ENCODE measurements around the gene KIRREL3. TPM values are rescaled to one million over a fixed set of nuclear protein-coding genes. Genes with fewer than 3 reads are reported as not detected.

The KIRREL3 gene
- total RNA-seq, 1 donor from 2014 or later = not detected

DNA sequence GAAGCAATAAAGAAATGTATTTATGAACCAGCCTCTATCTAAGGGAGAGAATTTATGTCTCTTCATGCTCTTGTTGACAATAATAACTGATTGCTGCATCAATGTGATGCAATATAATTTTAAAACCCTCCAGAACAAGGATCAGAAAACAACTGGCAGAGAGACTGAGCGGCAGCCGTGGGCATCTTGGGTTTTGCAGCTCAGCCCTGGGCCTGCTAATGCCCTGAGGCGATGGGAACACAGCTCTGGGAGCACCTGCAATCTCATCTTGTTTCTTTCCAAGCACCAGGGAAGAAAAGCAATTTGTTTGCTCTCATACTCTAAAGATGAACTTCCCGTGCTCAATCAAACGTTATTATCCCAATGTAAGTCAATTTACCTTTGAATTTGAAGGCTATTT is 399.4 kb downstream of the KIRREL3 start:
- Histone ChIP-seq H3K27ac (no peak overlapping the region), H3K27me3 (peaks cover 17% of the 10 kb centered on the region), H3K36me3 (no peaks in the 10 kb centered on the region), H3K4me3 (no peak overlapping the region), H3K4me1 (no peaks in the 10 kb centered on the region), H3K9me3 (no peaks in the 10 kb centered on the region)
- TF ChIP-seq, protein P1, sequence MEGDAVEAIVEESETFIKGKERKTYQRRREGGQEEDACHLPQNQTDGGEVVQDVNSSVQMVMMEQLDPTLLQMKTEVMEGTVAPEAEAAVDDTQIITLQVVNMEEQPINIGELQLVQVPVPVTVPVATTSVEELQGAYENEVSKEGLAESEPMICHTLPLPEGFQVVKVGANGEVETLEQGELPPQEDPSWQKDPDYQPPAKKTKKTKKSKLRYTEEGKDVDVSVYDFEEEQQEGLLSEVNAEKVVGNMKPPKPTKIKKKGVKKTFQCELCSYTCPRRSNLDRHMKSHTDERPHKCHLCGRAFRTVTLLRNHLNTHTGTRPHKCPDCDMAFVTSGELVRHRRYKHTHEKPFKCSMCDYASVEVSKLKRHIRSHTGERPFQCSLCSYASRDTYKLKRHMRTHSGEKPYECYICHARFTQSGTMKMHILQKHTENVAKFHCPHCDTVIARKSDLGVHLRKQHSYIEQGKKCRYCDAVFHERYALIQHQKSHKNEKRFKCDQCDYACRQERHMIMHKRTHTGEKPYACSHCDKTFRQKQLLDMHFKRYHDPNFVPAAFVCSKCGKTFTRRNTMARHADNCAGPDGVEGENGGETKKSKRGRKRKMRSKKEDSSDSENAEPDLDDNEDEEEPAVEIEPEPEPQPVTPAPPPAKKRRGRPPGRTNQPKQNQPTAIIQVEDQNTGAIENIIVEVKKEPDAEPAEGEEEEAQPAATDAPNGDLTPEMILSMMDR (IDR thresholded peaks at IDR 0.05) = no peak
- ATAC-seq (no peak), DNase-seq (no peak)
- intact Hi-C loops (cut with DNase I) = no loop called here

- no peaks in the 10 kb centered on the region for H3K4me1 ChIP-seq
- H3K36me3 ChIP-seq = no peaks in the 10 kb centered on the region
- intact Hi-C loops (cut with DNase I) = no loop called here
- H3K9me3 ChIP-seq = no peaks in the 10 kb centered on the region
- no peak for DNase-seq
- H3K27ac ChIP-seq = no peak overlapping the region
- no peak overlapping the region for H3K4me3 ChIP-seq
- ATAC-seq = no peak
- TF ChIP-seq, protein P1 (IDR thresholded peaks at IDR 0.05) = no peak
- H3K27me3 ChIP-seq = peaks cover 11% of the 10 kb centered on the region
Observed at GRCh38 chr11:126599217-126599897, 401.2 kb downstream of the KIRREL3 start.

GRCh38 chr11:126598344-126599216 is 402.0 kb downstream of the KIRREL3 start:
- intact Hi-C loops (cut with DNase I) = no loop called here
- Histone ChIP-seq H3K4me1 (no peaks in the 10 kb centered on the region), H3K9me3 (no peaks in the 10 kb centered on the region), H3K27ac (no peak overlapping the region), H3K27me3 (peaks cover 9% of the 10 kb centered on the region), H3K36me3 (no peaks in the 10 kb centered on the region), H3K4me3 (no peak overlapping the region)
- ATAC-seq = no peak
- TF ChIP-seq, protein P1 (IDR thresholded peaks at IDR 0.05) = no peak
- DNase-seq = no peak

GRCh38 chr11:126597041-126597440 is 403.5 kb downstream of the KIRREL3 start:
- Histone ChIP-seq H3K4me3 (no peak overlapping the region), H3K4me1 (no peaks in the 10 kb centered on the region), H3K27ac (no peak overlapping the region), H3K9me3 (no peaks in the 10 kb centered on the region), H3K36me3 (no peaks in the 10 kb centered on the region), H3K27me3 (peaks cover 5% of the 10 kb centered on the region)
- TF ChIP-seq, protein P1 (IDR thresholded peaks at IDR 0.05) = no peak
- DNase-seq = no peak
- ATAC-seq = no peak
- intact Hi-C loops (cut with DNase I) = no loop called here

DNA sequence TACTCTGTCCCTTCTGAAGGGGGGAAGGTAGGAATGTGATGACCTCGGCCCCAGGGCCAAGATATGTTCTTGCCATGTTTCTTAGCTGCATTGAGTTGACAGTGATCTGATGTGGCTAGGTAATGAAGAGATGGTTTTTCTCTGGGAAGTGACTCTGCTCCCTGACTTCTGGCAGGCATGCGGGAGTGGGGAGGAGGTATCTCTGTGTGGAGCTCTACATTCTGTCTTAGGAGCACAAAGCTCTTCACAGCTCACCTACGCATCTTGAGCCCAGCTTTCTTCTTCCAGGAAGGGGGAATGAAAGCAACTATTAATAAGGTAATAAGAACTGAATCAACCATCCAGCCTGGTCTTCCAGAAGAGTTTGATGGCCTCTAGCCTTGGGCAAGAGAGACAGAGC is 404.1 kb downstream of the KIRREL3 start:
- intact Hi-C loops (cut with DNase I) = no loop called here
- DNase-seq = no peak
- TF ChIP-seq, protein P1 (IDR thresholded peaks at IDR 0.05) = no peak

More for the DNA sequence above, 404.1 kb downstream of the KIRREL3 start:
- no peaks in the 10 kb centered on the region for H3K9me3 ChIP-seq
- no peak for ATAC-seq
- H3K36me3 ChIP-seq = no peaks in the 10 kb centered on the region
- no peaks in the 10 kb centered on the region for H3K4me1 ChIP-seq
- H3K27me3 ChIP-seq = peaks cover 5% of the 10 kb centered on the region
- H3K27ac ChIP-seq = no peak overlapping the region
- no peak overlapping the region for H3K4me3 ChIP-seq
